CD4-positive, alpha-beta T cell treated with Interleukin-12 subunit alpha and Interleukin-12 subunit beta, for 1 hour (primary cell): Measurements from ENCODE around the gene SMIM10L1.

Experiments
- DNase-seq: peaks from one replicate; pipeline ENCODE4 v3.0.0-alpha.2; 2020

SMIM10L1 gene

DNA sequence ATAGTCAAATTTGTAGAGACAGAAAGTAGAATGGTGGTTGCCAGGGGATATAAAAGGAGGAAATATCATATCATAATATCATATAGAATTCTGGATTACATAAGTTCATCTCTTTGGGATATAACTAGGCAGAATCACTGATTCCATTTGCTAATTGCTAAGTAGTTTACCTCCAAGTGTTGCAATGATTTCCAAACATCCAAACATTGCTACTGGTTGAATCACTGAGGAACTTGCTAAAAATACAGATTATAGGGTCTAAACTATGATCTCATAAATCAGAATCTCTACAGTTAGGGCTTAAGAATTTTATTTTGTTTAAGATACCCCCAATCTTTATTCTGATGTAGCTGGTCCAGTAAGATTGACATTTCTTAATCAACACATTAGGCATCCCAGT is 31.8 kb downstream of the SMIM10L1 start:
- DNase-seq, result no peak

DNA sequence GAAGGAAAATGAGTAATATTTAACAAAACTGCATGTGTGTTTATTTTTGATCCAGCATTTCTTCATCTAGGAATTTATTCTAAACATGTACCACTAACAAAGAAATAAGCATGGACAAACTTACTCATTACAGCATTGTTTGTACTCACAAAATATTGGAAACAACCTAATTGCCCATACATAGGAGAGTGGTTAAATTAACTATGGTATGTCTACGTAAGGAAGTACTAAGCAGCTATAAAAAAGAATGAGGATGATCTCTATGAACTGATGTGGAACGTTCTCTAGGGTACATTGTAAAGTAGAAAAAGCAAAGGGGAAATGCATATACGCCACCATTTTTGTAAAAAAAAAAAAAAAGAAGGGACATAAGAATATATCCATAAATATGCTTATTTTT is 33.2 kb downstream of the SMIM10L1 start:
- no peak for DNase-seq

DNA sequence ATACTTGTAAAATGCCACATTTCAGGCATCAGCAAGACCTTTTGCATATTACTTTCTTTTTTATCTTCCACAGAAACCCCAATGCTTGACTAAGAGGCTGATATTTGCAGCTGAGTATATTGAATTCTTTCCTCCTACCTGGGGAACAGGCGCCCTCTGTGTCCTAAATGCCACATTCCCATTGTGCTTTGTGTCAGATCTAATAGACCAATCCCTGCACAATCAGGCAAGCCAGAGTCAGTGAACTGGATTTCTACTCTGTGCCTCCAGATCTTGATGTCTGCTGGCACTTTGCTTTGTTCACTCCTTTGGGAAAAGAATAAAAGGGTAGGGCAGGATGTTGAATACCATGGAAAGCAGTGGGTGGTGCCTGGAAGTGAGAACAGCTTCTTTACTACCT is 38.1 kb downstream of the SMIM10L1 start:
- no peak for DNase-seq
